Regular cardiac myocyte (primary cell): ENCODE measurements around the gene REXO2. TPM values are rescaled to one million over a fixed set of nuclear protein-coding genes. Genes with fewer than 3 reads are reported as not detected.

ENCODE experiments used
- total RNA-seq: library from RNA; depleted of rRNA; stranded (reverse); fragments of >200 nt; gene quantifications from 2 replicates; pipeline ENCODE4 v1.2.3, GENCODE V29; 2014

REXO2 gene
- 271 and 318 TPM in 2 replicates for total RNA-seq

GRCh38 chr11:114439229-114440120, at the start of gene REXO2:
Gene REXO2 (plus strand): TSS chr11:114439467. CDS start chr11:114439529, 62 bp downstream.

GRCh38 chr11:114400216-114400914, 38.9 kb upstream of the REXO2 start, which contains the start of the genes C11orf71 and RBM7:
Gene C11orf71 (minus strand): TSS chr11:114400511. CDS start chr11:114400331, 180 bp downstream.
Gene RBM7 (plus strand): TSS chr11:114400666. CDS start chr11:114400672, 6 bp downstream.

Other genes with a start within 250 kb of the REXO2 start
- gene NNMT, start 143.1 kb upstream of the REXO2 start, total RNA-seq: 192 and 615 TPM in 2 replicates
- gene C11orf71, start 39.0 kb upstream of the REXO2 start, total RNA-seq: 3.8 and 5.1 TPM in 2 replicates
- 45.1 and 48.8 TPM in 2 replicates for gene RBM7, start 38.8 kb upstream of the REXO2 start, total RNA-seq
- not detected in 2 replicates for gene NXPE1, start 120.4 kb downstream of the REXO2 start, total RNA-seq
- not detected in 2 replicates for gene NXPE4, start 156.3 kb downstream of the REXO2 start, total RNA-seq
- not detected in 2 replicates for gene NXPE2, start 239.1 kb downstream of the REXO2 start, total RNA-seq